Esophagus muscularis mucosa (tissue), 2 donors: Measurements from ENCODE around the gene SH3GL3.

Source experiments
- EP300 ChIP-seq: sonication (generic); formaldehyde crosslinking; IDR thresholded peaks from one replicate; pipeline ENCODE4 v1.6.1; 2017; ENCODE audit warnings: antibody characterized with exemption
- POLR2A ChIP-seq: fragments of 450-650 bp; IDR thresholded peaks from one replicate; pipeline ENCODE4 v1.6.1; 2017; ENCODE audit warnings: antibody characterized with exemption, moderate library complexity, mild to moderate bottlenecking, low read depth

- TF ChIP-seq EP300 (no peak), POLR2A (no peak)
Measured at GRCh38 chr15:83435782-83436181, 11.4 kb upstream of the SH3GL3 start.
